GM18526 (cell line): ENCODE data around the gene PPFIBP1.
A peak's percentile ranks its signal among the peaks of the same experiment; 100 is the strongest.

Experiments
- POLR2A ChIP-seq: IDR thresholded peaks from 3 replicates; pipeline ENCODE4 v1.6.1; 2011; ENCODE audit not compliant: insufficient read length; ENCODE audit errors: extremely low read depth

Gene PPFIBP1

GRCh38 chr12:27523642-27524493 is at the start of gene PPFIBP1:
Gene PPFIBP1 (plus strand): TSS chr12:27524206. CDS start chr12:27633397, 109,191 bp downstream.
- peak; percentile 57 for TF ChIP-seq POLR2A

- no peak for TF ChIP-seq POLR2A
Observed at GRCh38 chr12:27474344-27474743, 49.7 kb upstream of the PPFIBP1 start.

GRCh38 chr12:27477049-27477448 is 47.0 kb upstream of the PPFIBP1 start:
- no peak for TF ChIP-seq POLR2A

GRCh38 chr12:27478949-27479348 is 45.1 kb upstream of the PPFIBP1 start:
- TF ChIP-seq POLR2A: no peak

- no peak for TF ChIP-seq POLR2A
Observed at GRCh38 chr12:27480016-27480415, 44.0 kb upstream of the PPFIBP1 start.

- TF ChIP-seq POLR2A: no peak
Observed at GRCh38 chr12:27486961-27487360, 37.0 kb upstream of the PPFIBP1 start.

- TF ChIP-seq POLR2A: no peak
Observed at GRCh38 chr12:27488479-27488878, 35.5 kb upstream of the PPFIBP1 start.

- TF ChIP-seq POLR2A: no peak
Observed at GRCh38 chr12:27491226-27491625, 32.8 kb upstream of the PPFIBP1 start.

GRCh38 chr12:27493260-27493940 is 30.6 kb upstream of the PPFIBP1 start:
- TF ChIP-seq POLR2A: no peak

GRCh38 chr12:27497446-27497845 is 26.6 kb upstream of the PPFIBP1 start:
- no peak for TF ChIP-seq POLR2A

GRCh38 chr12:27498149-27498548 is 25.9 kb upstream of the PPFIBP1 start:
- TF ChIP-seq POLR2A: no peak

- TF ChIP-seq POLR2A: no peak
Observed at GRCh38 chr12:27498761-27499160, 25.2 kb upstream of the PPFIBP1 start.

- TF ChIP-seq POLR2A: no peak
Observed at GRCh38 chr12:27499377-27499776, 24.6 kb upstream of the PPFIBP1 start.

GRCh38 chr12:27500546-27500945 is 23.5 kb upstream of the PPFIBP1 start:
- no peak for TF ChIP-seq POLR2A

GRCh38 chr12:27502021-27502435 is 22.0 kb upstream of the PPFIBP1 start:
- TF ChIP-seq POLR2A: no peak

GRCh38 chr12:27504507-27504906 is 19.5 kb upstream of the PPFIBP1 start:
- no peak for TF ChIP-seq POLR2A
